ENCODE results near the gene FHOD3.

DNA sequence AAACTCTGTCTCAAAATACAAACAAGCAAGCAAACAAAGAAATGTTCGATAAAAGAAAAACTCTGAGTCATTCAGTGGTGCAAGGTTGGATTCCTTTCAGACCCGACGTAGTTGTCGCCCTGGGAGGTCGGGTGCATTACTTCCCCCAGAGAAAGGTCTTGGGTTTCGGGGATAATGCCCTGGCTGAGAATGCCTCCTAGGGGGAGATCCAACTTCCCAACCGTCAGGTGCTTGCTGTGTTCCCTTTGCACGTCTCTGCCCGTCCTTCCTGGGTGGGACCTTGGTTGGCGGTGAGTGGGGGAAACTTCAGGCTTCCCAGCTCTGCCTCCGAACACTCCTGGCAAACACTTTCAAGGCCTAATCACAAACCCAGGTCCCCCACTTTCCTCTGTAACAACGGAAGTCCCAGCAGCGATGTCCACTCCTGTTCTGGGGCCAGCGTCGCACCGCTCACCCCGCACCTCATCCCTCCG is 530.7 kb downstream of the FHOD3 start:
- TF ChIP-seq TCF7L2 (IDR thresholded peaks at IDR 0.05; ENCODE audit: low read depth, low read length) (no peak), POLR2AphosphoS5 (IDR thresholded peaks at IDR 0.05; ENCODE audit: low read depth, low read length) (no peak)
- TF ChIP-seq, protein P1, sequence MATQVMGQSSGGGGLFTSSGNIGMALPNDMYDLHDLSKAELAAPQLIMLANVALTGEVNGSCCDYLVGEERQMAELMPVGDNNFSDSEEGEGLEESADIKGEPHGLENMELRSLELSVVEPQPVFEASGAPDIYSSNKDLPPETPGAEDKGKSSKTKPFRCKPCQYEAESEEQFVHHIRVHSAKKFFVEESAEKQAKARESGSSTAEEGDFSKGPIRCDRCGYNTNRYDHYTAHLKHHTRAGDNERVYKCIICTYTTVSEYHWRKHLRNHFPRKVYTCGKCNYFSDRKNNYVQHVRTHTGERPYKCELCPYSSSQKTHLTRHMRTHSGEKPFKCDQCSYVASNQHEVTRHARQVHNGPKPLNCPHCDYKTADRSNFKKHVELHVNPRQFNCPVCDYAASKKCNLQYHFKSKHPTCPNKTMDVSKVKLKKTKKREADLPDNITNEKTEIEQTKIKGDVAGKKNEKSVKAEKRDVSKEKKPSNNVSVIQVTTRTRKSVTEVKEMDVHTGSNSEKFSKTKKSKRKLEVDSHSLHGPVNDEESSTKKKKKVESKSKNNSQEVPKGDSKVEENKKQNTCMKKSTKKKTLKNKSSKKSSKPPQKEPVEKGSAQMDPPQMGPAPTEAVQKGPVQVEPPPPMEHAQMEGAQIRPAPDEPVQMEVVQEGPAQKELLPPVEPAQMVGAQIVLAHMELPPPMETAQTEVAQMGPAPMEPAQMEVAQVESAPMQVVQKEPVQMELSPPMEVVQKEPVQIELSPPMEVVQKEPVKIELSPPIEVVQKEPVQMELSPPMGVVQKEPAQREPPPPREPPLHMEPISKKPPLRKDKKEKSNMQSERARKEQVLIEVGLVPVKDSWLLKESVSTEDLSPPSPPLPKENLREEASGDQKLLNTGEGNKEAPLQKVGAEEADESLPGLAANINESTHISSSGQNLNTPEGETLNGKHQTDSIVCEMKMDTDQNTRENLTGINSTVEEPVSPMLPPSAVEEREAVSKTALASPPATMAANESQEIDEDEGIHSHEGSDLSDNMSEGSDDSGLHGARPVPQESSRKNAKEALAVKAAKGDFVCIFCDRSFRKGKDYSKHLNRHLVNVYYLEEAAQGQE (IDR thresholded peaks at IDR 0.05; ENCODE audit: insufficient read depth in 1 of 2, low read depth in 2 of 2, low read length in 1 of 2) = no peak
- TF ChIP-seq, protein P2, sequence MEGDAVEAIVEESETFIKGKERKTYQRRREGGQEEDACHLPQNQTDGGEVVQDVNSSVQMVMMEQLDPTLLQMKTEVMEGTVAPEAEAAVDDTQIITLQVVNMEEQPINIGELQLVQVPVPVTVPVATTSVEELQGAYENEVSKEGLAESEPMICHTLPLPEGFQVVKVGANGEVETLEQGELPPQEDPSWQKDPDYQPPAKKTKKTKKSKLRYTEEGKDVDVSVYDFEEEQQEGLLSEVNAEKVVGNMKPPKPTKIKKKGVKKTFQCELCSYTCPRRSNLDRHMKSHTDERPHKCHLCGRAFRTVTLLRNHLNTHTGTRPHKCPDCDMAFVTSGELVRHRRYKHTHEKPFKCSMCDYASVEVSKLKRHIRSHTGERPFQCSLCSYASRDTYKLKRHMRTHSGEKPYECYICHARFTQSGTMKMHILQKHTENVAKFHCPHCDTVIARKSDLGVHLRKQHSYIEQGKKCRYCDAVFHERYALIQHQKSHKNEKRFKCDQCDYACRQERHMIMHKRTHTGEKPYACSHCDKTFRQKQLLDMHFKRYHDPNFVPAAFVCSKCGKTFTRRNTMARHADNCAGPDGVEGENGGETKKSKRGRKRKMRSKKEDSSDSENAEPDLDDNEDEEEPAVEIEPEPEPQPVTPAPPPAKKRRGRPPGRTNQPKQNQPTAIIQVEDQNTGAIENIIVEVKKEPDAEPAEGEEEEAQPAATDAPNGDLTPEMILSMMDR (IDR thresholded peaks at IDR 0.05) = no peak

Measured in Panc1 (cell line).